HG03354 (cell line): ENCODE measurements around the gene EPB41L3.
"Not testable (repeated sequence)": the region's sequence is repeated elsewhere in the genome, so short reads cannot be mapped to it uniquely, and the experiment has no call there.

Experiments used
- ATAC-seq: cut with Tn5 transposase; IDR thresholded peaks from one replicate; pipeline ENCODE4 v1.9.1; 2021; ENCODE audit warnings: mild to moderate bottlenecking; ENCODE audit not compliant: unreplicated experiment, poor library complexity, severe bottlenecking

The EPB41L3 gene

DNA sequence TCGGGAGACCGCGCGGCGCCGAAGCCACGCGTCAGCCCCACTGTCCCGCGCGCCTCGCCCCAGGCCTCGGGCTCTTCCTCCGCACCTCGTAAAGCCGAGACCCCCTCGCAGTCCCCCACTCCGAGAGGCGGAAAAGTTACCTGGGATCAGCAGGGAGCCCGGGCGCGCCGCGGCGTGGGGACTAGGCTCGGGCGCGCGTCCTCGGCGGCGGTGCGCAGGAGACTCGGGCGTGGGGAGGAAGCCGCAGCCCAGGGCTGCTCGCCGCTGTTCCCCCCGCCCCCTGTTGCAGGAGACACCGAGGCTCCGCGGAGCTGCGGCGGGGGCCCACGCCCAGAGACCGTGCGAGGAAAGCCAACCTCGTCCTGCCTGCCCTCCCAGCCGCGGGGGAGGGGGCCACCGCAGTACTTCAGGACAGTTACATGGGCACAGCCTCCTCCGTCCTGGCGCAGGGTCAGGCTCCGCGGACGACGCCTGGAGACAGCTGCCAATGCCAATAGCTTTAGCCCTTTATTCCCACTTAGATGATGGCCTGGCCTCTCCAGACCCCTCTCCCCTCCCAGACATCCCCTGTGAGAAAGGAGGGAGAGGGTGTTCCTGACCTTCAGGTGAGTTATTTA is at the start of gene EPB41L3:
EPB41L3 (minus strand) TSS at position 225 of the 617 bp plus-strand sequence. CDS start 54,814 bp downstream, outside the sequence.
- ATAC-seq, result no peak

DNA sequence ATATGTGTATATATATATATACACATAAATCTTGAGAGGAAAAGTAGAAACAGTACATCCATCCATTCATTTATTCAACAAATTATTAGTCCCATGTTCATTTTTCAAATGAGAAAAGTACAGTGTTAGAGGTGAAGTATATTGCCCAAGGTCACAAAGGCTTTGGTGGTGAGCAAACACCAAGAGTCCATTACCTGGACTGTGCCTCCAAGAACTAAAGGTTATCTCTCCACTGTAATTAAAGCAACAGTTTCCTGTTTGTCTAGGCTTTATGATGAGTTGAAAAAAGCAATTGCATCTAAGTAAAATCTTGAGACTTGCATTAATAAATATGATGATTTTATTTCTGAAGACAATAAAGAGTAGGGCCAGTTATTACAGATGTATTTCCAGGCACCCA is 44.7 kb upstream of the EPB41L3 start:
- no peak for ATAC-seq

DNA sequence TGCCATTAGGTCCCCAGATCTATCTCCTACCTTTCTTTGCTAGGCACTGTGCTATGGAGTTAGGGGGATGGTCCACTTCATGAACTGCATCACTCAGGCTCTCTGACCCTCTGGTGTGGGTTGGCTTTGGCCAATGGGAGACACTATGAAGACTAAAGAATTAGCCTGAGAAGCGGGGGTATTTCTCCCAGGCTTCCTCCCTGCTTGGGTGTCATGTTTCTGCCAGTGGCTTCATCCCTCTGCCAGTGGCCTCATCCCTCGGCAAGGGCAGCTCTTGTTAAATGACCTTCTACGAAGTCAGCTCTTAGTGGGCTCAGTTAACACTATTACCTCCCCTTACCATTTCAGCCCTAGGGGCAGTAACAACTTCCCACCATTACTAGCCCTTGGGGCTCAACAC is 41.9 kb upstream of the EPB41L3 start:
- no peak for ATAC-seq

DNA sequence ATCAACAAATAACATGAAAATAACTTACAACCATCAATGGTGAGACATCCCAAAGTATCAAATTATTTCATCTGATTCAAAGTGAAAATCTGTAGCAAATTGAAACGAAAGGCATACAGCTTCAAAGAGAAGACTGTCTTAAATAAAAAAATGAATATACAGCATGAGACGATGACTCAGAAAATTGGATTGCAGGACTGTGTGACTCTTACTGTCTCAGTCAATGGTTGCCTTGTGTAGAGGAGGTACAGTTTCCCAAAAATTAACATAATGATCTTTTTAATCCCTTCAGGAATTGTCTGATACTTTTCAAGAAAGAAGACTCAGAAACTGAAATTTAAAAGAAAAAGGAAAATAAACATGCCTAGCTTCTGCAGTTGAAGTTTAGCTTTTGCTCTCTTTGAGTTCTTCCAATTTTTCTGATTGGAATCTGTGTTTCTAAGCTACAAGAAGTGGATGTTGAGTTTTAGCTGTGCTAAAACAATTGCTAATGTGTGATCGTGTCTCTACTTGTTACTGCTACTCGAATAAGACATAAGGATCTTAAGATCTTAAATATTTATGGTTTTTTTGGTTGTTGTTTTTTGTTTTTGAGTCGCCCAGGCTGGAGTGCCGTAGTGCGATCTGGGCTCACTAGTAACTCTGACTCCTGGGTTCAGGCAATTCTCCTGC is 41.1 kb upstream of the EPB41L3 start:
- ATAC-seq, result no peak

DNA sequence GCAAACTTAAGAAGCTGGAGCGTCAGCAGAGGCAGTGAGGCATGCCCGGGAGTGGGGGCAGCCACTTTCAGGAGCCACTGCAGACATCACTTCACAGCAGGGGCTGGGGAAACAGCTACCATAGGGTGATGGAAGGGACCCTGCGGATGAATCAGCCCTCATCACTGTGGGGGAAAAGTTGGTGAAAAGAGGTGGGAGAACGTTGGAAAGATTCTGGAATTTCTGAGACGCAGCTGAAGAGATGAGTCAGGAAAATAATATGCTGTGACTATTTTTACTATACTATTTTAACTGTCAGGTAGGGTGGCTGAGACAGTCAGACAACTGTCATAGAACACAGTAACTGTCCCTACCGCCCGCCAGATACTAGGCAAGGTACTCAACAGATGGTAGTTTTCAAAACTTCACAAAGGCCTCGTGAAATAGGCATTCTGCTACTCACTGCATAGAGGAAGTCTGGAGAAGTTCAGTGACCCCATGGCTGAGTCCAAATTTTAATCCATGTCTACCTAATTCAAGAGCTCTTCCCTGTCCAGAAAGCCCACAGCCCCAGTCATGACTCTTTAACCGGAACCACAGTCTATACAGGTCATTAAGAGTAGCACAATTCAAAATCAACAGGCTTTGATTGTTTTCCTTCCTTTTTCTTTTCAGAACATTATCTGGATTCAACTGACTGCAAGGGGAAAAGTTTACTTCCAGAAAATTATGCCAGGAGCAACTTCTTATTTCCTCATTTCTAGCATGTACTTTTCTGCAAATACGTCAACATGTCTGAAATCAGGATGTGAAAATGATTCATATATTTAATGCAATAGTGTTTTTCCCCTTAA is 39.3 kb upstream of the EPB41L3 start:
- ATAC-seq, result no peak

DNA sequence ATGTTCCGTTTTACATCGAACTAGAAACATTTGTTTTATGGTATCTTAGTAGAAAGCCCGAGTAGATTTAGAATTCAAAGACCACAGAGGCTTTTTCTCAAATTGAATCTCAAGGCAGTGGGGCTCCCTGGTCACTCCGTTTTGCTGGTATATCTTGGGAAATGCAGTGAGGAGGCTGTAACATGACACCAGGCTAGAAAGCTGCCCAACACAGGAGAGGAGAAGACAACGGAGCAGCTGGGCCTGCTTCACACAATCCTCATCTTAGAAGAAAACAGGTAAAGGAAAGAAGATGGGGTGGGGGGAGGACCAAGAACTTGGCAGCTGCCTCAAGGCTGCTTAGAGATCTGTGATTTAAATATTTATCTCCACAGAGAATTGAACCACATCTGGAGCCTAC is 38.3 kb upstream of the EPB41L3 start:
- ATAC-seq, result no peak

DNA sequence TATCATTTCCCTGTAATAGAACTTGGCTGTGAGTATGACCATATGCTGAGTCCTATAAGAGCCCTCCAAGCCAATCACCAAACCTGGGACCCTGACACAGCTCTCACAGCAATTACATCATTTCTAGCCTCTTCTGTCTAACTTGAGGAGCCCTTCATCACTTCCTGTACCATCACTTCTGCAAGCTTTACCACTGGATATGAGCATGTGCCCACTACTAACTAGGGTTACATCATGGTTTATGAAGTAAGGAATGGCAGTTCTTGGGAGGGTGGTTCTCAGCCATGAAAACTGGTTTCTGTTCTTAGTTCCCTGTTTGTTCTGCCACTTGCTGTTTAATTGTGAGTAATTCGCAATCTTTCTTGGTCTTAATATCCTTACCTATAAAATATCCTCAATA is 31.0 kb upstream of the EPB41L3 start:
- ATAC-seq, result no peak

DNA sequence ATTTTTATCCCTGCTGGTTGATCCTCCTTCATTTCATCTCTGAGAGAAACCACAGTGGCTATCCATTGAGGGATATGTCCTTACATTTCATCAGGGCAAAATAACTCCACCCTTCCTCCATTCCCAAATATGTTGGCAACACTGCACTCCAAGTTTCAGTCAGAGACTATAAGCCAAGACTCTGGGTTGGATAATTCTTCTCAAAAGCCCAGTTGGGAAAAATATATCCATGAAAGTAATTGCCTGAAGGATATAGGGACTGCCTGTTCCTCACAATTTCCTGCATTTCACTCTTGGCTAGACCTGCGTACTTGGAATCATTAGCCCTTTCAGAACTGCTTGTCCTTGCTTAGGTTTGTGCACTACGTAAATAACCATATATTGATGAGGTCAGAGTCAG is 27.9 kb upstream of the EPB41L3 start:
- ATAC-seq, result no peak

DNA sequence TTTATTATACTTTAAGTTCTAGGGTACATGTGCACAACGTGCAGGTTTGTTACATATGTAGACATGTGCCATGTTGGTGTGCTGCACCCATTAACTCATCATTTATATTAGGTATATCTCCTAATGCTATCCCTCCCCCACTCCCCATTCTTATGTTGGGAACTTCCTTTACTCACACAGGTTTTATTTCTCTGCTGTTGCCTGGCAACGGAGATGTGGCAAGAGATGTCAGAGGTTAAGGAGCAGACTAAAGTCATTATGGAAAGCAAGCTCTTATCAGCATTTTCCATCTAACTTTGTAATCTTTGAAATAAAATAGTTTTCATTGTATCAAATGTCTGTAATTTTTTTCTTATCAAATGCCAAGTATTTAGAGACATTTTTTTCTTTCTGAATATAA is 26.8 kb upstream of the EPB41L3 start:
- not testable (repeated sequence) for ATAC-seq

DNA sequence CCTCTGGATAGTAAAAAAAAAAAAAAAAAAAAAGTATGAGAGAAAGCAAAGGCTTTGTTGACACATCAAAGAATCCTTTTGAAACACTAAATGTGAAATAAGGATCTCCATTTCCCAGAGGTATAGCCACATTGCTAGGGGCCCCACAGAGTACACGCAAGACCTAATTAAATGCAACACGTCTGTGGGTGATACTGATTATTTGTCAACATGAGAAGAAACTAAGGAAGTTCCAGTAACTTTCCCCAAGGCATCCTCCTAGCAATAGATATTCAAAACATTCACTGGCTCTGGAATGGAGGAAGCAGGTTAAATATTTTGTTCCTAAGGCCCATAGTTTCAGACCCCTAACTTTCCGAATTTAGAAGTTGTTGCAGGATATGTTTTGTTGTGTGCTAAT is 24.6 kb upstream of the EPB41L3 start:
- no peak for ATAC-seq

DNA sequence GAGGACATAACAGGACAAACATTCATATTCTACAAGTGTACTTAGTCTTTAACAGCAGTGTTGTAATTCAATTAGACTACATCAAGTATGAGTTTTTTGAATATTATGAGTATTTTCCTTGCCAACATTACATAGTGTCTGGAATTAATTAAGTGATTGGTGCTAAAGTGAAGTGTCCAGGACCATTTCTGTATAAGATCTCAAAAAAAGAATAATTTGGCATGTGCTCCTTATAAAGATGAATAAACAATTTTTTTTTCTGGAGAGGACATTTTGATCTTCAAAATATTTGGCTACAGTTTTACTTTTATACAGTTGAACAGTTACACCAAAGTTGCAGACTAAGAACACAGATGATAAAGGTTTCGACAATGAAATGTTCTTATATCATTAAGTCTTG is 15.1 kb upstream of the EPB41L3 start:
- ATAC-seq, result no peak

DNA sequence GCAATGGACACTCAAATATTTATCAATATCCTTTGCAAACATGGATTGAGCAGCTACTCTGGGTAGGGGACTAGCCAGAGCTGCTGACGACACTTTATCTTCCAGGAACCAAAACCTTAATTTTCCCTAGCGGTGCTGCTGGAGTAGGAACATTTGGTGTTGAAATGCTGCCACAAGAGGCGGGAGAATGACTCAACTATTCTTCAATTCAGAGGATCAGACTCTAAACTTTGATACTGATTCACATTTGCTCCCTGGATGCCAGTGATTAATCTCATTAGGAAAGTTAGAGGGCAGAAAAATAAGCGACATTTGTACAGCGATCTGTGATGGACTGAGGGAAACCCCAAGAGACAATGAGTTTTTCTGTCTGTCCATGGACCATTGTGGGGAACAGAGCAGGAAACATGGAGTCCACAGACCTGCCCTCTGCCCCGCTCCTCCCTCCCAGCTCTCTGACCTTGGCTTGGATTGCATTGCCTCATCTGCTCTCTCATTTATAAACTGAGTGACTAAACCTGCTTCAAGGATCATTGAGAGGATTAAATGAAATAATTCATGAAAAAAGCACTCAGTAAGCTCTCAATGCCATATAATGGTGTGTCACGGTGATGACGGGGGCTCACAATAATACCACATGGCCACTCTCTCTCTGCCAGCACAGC is 12.6 kb upstream of the EPB41L3 start:
- no peak for ATAC-seq

DNA sequence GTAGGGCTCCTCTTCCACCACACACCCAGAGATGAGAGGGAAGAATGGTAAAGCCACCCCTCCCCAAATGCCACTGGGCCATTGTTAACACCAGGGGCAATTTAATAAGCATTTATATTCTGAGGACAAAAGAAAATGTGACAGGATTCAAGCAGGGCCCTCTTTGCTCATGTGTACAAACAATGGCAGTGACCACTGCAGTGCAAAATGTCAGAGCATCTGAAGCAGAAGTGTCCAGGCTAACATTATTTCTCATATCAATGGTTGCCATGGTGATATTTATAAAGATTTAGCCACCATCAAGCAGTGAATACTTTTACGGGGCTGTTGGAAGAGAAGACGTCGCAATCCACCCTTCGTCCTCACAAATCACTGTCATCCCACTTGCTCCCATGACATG is 10.8 kb upstream of the EPB41L3 start:
- ATAC-seq, result no peak

DNA sequence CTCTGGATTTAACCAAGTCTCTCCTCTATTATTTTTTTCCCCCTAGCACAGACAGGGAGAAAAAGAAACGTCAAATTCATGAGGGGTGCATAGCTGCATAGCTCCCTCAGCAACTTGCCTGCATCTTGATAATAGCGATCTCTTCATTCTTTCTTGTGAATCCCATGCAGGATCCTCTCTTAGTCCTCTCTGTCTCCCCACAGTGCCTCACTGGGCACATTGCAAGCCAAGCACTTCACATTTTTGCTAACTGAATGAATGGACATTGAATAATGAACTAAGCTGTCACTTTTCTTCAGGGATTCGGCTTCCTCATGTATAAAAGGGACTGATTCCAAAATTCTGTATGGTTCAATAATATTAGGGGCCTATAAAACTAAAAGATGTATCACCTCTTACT is 2.9 kb upstream of the EPB41L3 start:
- no peak for ATAC-seq

DNA sequence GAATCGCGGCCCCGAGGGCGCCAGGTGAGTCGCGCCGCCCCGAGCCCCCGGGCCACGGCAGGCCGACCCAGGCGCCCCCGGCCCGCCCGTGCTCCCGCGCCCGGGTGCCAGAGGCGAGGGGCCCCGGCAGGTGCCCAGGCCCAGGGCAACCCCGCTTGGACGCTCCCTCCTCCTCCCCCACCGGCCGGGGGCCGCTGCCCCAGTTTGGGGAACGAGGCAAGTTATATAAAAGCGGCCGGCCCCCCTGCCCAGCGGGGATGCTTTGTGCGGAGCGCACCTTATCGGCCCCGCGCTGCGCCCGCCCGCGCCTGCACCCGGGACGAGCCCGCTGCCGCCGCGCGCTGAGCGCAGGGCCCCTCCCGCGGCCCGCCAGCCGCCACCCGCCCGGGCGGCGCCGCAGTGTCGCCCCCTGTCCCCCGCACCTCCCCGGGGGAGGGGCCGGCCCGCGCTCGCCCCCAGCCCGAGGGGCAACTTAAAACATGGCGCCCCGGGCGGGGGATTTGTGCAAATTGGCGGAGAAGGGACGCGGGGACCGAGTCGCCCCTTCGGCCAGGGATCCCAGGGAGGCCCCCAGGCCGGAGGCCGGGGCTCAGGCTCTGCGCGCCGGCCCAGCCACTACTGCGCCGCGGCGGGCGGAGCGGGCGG is 639 bp downstream of the EPB41L3 start:
- ATAC-seq, result no peak

DNA sequence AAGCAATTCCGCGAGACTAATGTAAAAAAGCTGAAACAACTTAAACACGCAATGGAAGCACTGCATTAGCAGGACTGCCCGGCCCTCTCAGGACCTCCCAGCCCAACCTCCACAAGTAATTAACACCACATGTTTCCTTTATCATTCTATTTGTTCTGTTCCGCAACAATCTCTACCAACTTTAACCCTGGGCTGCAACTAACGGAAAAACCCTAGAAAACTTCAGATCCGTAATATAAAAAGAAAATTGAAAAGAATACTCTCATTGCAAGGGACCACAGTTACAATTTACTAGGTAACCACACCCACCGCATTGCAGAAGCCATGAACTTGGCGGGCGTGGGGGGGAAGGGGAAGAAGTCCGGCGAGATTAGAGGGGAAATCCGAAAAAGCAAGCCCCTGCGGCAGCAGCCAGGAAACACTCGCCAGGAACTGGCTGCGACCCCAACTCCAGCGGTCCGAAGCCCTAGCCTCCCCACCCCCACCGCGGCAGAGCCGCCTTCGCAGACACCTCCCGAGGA is 1.2 kb downstream of the EPB41L3 start:
- ATAC-seq, result no peak

DNA sequence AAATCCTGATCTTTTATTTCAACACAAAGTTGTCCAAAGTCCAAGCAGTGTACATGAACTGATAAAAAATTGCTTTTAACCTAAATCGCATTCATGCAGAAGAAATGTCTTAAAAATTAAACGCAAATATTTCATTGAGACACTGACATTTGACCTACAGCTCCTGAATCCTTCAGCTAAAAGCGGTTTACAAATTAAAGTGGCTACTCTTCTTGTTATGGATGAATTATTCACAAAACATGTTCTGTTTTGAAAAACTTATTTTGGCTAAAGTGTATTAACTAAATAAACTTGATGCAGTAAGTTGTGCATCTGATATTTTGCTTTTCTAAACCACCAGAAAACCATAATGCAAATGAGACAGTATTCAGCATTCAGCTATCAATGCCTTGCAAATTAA is 2.2 kb downstream of the EPB41L3 start:
- ATAC-seq, result no peak

DNA sequence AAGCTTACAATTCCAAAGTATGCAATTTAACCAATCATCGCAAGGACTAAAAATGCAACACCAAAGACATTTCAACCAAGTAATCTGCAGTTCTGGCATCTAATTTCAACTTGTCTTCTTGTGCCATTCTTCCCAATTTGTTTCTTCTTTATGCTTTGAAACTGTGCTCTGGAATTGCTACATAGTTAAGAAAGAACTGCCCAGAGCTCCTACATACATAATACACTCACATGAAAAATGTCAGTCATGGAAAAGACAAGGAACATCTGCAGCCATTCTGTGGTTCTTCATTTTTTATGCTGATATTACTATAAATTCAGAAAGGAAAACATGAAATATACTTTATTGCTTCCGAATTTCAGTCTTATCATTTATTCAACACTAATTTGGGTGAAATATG is 4.4 kb downstream of the EPB41L3 start:
- ATAC-seq, result no peak

DNA sequence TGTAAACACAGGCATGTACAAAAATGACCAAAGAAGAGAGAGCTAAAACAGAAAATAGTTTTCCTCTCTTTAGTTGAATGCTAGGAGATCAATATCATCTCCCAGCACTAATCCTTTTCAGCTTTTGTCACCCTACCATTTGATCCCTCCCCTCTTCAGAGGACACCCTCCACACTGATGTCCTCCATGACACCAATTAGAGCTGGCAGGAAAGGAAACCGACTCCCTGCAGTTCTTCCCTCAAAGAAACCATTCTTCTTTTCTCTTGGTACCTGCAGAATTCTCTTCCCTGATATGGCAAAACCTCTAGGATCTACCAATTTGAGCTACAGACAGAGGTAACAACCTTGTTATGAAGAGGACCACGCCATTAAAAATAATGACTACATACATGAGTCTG is 5.3 kb downstream of the EPB41L3 start:
- ATAC-seq, result no peak

DNA sequence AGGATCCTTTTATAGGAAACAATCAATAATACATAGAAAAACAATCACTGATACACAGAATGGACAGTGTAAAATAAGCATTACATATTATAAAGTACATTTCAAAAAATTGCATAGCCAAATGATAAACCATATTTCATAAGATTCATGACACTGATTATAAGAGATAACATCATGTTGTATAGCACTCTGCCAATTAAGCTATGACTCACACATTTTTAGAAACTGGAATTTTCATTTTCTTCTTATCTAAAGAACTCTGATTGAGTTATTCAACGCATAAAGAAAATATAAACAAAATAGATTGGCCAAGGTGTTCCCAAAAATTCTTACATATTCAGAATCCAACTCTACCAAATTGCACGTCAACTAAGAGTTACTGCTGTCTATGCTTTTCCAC is 5.9 kb downstream of the EPB41L3 start:
- no peak for ATAC-seq
